ENCODE data around the gene MYO9A. TPM values are rescaled to one million over a fixed set of nuclear protein-coding genes. Genes with fewer than 3 reads are reported as not detected.
A peak's percentile ranks its signal among the peaks of the same experiment; 100 is the strongest.
"Not testable (repeated sequence)": the region's sequence is repeated elsewhere in the genome, so short reads cannot be mapped to it uniquely, and the experiment has no call there.

The MYO9A gene
- total and polyA plus RNA-seq, 3 experiments from 2014 or later, result 20.3 to 22.2 (median 22.0) TPM

- Histone ChIP-seq H3K27me3 (ENCODE audit: insufficient read depth, low read length, poor library complexity, severe bottlenecking) (no peaks in the 10 kb centered on the region), H3K9me3 (ENCODE audit: low read length) (no peaks in the 10 kb centered on the region), H3K27ac (ENCODE audit: low read depth, low read length) (no peak overlapping the region), H3K36me3 (ENCODE audit: insufficient read depth, low read length) (peaks cover 4% of the 10 kb centered on the region), H3K4me3 (ENCODE audit: low read length) (no peak overlapping the region), H3K4me1 (ENCODE audit: insufficient read depth, low read length) (no peaks in the 10 kb centered on the region)
- POLR2A ChIA-PET, result no interaction called here
- Mint-ChIP-seq H3K27ac (no peak overlapping the region), H3K4me3 (no peak overlapping the region), H3K27me3 (no peaks in the 10 kb centered on the region), H3K36me3 (peaks cover 5 to 70% (median 41%) of the 10 kb centered on the region in 3 donors), H3K4me1 (no peaks in the 10 kb centered on the region), H3K9me3 (no peaks in the 10 kb centered on the region)
- no peak for DNase-seq
- CTCF ChIA-PET, result no interaction called here
Measured at GRCh38 chr15:71888797-71889196, 229.2 kb downstream of the MYO9A start.

- H3K27me3 Mint-ChIP-seq, result no peaks in the 10 kb centered on the region
- peaks cover 4% of the 10 kb centered on the region for H3K36me3 ChIP-seq (ENCODE audit: insufficient read depth, low read length)
- ChIA-PET CTCF (no interaction called here), POLR2A (no interaction called here)
- DNase-seq, result no peak
- no peak overlapping the region for H3K27ac Mint-ChIP-seq
- no peaks in the 10 kb centered on the region for H3K9me3 ChIP-seq (ENCODE audit: low read length)
- H3K4me3 Mint-ChIP-seq, result no peak overlapping the region
- H3K9me3 Mint-ChIP-seq, result no peaks in the 10 kb centered on the region
- peaks cover 0 to 68% (median 30%) of the 10 kb centered on the region in 3 donors for H3K36me3 Mint-ChIP-seq
- H3K4me1 ChIP-seq (ENCODE audit: insufficient read depth, low read length), result no peaks in the 10 kb centered on the region
- no peaks in the 10 kb centered on the region for H3K4me1 Mint-ChIP-seq
- no peak overlapping the region for H3K27ac ChIP-seq (ENCODE audit: low read depth, low read length)
- H3K27me3 ChIP-seq (ENCODE audit: insufficient read depth, low read length, poor library complexity, severe bottlenecking), result no peaks in the 10 kb centered on the region
- no peak overlapping the region for H3K4me3 ChIP-seq (ENCODE audit: low read length)
Measured at GRCh38 chr15:71885390-71885789, 232.6 kb downstream of the MYO9A start.

DNA sequence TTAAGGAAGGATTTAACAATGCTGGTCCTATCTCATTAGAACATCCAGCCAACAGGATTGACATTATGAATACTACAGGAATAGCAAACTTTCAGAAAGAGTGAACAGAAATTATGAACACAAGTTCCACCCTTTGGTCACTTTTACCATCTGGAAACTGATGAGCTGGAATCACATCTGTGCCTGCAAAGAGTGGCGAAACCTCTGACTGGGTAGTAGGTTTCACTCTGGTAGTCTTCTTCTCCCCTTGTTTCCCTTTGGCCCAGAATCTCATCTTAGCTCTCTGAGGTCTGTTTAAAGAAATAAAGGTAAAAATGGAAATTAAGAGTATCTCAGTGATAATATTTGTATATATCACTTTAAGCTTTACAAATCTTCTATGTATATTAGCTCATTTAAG is 234.5 kb downstream of the MYO9A start:
- Histone ChIP-seq H3K36me3 (ENCODE audit: insufficient read depth, low read length) (peaks cover 12% of the 10 kb centered on the region), H3K4me1 (ENCODE audit: insufficient read depth, low read length) (no peaks in the 10 kb centered on the region), H3K27ac (ENCODE audit: low read depth, low read length) (no peak overlapping the region), H3K27me3 (ENCODE audit: insufficient read depth, low read length, poor library complexity, severe bottlenecking) (no peaks in the 10 kb centered on the region), H3K4me3 (ENCODE audit: low read length) (no peak overlapping the region), H3K9me3 (ENCODE audit: low read length) (no peaks in the 10 kb centered on the region)
- H3K36me3 Mint-ChIP-seq, result peaks cover 12 to 73% (median 31%) of the 10 kb centered on the region in 3 donors
- CTCF ChIA-PET, result no interaction called here
- no peak overlapping the region for H3K4me3 Mint-ChIP-seq
- no peaks in the 10 kb centered on the region for H3K4me1 Mint-ChIP-seq
- no peak overlapping the region for H3K27ac Mint-ChIP-seq
- DNase-seq, result no peak
- H3K9me3 Mint-ChIP-seq, result no peaks in the 10 kb centered on the region
- H3K27me3 Mint-ChIP-seq, result no peaks in the 10 kb centered on the region
- POLR2A ChIA-PET, result no interaction called here

DNA sequence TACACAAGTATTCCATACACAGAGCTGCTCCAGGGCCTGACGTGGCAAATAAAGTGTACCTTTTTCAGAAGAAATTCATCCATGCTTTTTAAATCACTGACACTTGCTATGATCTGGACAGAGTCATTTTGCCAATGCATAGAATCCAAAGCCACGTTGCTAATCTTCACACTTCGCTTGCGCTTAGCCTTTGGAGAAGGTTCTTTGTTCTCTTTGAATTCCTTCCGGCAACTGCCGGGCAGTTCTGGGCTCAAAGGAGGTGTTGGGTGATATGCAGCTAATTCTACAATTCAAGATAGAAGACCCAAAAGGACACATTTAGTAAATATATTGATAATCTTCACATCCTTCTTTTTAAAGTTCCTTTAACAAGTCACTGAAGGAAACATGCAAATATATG is 237.7 kb downstream of the MYO9A start:
- Histone ChIP-seq H3K36me3 (ENCODE audit: insufficient read depth, low read length) (peaks cover 8% of the 10 kb centered on the region), H3K27me3 (ENCODE audit: insufficient read depth, low read length, poor library complexity, severe bottlenecking) (no peaks in the 10 kb centered on the region), H3K4me3 (ENCODE audit: low read length) (no peak overlapping the region), H3K9me3 (ENCODE audit: low read length) (no peaks in the 10 kb centered on the region), H3K4me1 (ENCODE audit: insufficient read depth, low read length) (no peaks in the 10 kb centered on the region), H3K27ac (ENCODE audit: low read depth, low read length) (no peak overlapping the region)
- Mint-ChIP-seq H3K9me3 (no peaks in the 10 kb centered on the region), H3K36me3 (peaks cover 18 to 64% (median 28%) of the 10 kb centered on the region in 3 donors), H3K4me3 (no peak overlapping the region), H3K4me1 (no peaks in the 10 kb centered on the region), H3K27me3 (no peaks in the 10 kb centered on the region), H3K27ac (no peak overlapping the region)
- no peak for DNase-seq
- ChIA-PET CTCF (no interaction called here), POLR2A (interaction anchor here (0.6 kb wide), 1 partner anchor 131 kb away, joined by 6 read pairs; no protein-coding TSS in a partner anchor)

DNA sequence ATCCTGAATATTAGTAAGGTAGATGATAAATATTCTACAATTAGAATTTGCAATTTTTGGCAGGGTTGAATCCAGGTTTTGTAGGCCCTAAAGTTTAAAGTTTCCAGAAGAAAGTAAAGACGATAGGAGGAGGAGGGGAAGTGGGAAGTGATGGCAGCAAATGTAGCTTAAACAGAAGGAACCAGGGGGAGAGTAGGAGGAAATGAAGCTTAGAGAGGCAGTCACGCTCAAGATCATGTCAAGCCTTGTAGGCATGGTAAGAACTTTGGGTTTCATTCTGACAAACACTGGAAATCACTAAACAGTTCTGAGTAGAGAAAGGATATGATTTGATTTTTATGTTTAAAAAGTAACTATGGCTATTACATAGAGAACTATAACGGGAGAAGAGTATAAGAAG is 243.7 kb downstream of the MYO9A start:
- H3K4me3 ChIP-seq (ENCODE audit: low read length), result no peak overlapping the region
- Mint-ChIP-seq H3K36me3 (peaks cover 9 to 42% (median 22%) of the 10 kb centered on the region in 3 donors), H3K27ac (no peak overlapping the region), H3K27me3 (no peaks in the 10 kb centered on the region), H3K4me1 (no peaks in the 10 kb centered on the region), H3K4me3 (no peak overlapping the region), H3K9me3 (no peaks in the 10 kb centered on the region)
- no peaks in the 10 kb centered on the region for H3K9me3 ChIP-seq (ENCODE audit: low read length)
- POLR2A ChIA-PET, result no interaction called here
- peaks cover 2% of the 10 kb centered on the region for H3K36me3 ChIP-seq (ENCODE audit: insufficient read depth, low read length)
- CTCF ChIA-PET, result no interaction called here
- DNase-seq, result no peak
- no peaks in the 10 kb centered on the region for H3K27me3 ChIP-seq (ENCODE audit: insufficient read depth, low read length, poor library complexity, severe bottlenecking)
- H3K4me1 ChIP-seq (ENCODE audit: insufficient read depth, low read length), result no peaks in the 10 kb centered on the region
- H3K27ac ChIP-seq (ENCODE audit: low read depth, low read length), result no peak overlapping the region

- H3K27me3 Mint-ChIP-seq; DNase-seq; H3K4me3 ChIP-seq (ENCODE audit: low read length); H3K4me3 Mint-ChIP-seq; H3K27ac Mint-ChIP-seq; H3K4me1 Mint-ChIP-seq; CTCF ChIA-PET; H3K4me1 ChIP-seq (ENCODE audit: insufficient read depth, low read length); H3K27ac ChIP-seq (ENCODE audit: low read depth, low read length); H3K27me3 ChIP-seq (ENCODE audit: insufficient read depth, low read length, poor library complexity, severe bottlenecking); H3K9me3 ChIP-seq (ENCODE audit: low read length); H3K9me3 Mint-ChIP-seq; POLR2A ChIA-PET; H3K36me3 ChIP-seq (ENCODE audit: insufficient read depth, low read length): not testable (repeated sequence)
- H3K36me3 Mint-ChIP-seq, result peaks cover 26 to 62% (median 36%) of the 10 kb centered on the region in 3 donors
Measured at GRCh38 chr15:71858232-71858631, 259.7 kb downstream of the MYO9A start.

GRCh38 chr15:71853543-71853942 is 264.4 kb downstream of the MYO9A start:
- CTCF ChIA-PET, result no interaction called here
- peak overlapping the region in 1 of 8 donors; percentile 22 for H3K27ac Mint-ChIP-seq

DNA sequence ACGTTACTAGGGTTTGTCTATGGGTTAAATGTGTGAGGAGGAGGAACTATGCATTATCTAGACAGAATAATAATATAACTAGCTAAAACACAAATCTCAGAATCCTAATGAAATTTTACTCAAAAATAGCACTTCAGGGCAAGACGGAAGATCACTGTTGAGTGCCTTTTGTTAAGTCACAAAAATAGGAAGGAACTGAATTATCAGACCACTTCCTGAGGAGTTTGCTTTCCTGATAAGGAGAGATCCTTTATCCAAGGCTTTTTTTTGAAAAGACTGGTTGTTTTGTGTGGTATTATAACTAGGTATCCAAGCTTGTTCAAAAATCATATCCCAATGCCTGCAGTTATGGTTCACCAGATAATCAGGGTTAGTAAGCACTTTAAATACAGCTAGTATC is 273.0 kb downstream of the MYO9A start:
- H3K36me3 Mint-ChIP-seq, result peaks cover 26 to 67% (median 31%) of the 10 kb centered on the region in 3 donors
- H3K27me3 ChIP-seq (ENCODE audit: insufficient read depth, low read length, poor library complexity, severe bottlenecking), result no peaks in the 10 kb centered on the region
- ChIA-PET POLR2A (no interaction called here), CTCF (no interaction called here)
- H3K4me1 ChIP-seq (ENCODE audit: insufficient read depth, low read length), result no peaks in the 10 kb centered on the region
- H3K4me1 Mint-ChIP-seq, result no peaks in the 10 kb centered on the region
- no peaks in the 10 kb centered on the region for H3K9me3 ChIP-seq (ENCODE audit: low read length)
- no peak overlapping the region for H3K4me3 Mint-ChIP-seq
- H3K36me3 ChIP-seq (ENCODE audit: insufficient read depth, low read length), result peaks cover 2% of the 10 kb centered on the region
- H3K27ac Mint-ChIP-seq, result no peak overlapping the region
- H3K9me3 Mint-ChIP-seq, result no peaks in the 10 kb centered on the region
- H3K27me3 Mint-ChIP-seq, result no peaks in the 10 kb centered on the region
- DNase-seq, result no peak
- H3K27ac ChIP-seq (ENCODE audit: low read depth, low read length), result no peak overlapping the region
- no peak overlapping the region for H3K4me3 ChIP-seq (ENCODE audit: low read length)

More at GRCh38 chr15:71853543-71853942, 264.4 kb downstream of the MYO9A start:
- no peak for DNase-seq
- H3K27ac ChIP-seq (ENCODE audit: low read depth, low read length), result no peak overlapping the region
- H3K4me1 ChIP-seq (ENCODE audit: insufficient read depth, low read length), result no peaks in the 10 kb centered on the region
- Mint-ChIP-seq H3K36me3 (peaks cover 24 to 73% (median 27%) of the 10 kb centered on the region in 3 donors), H3K4me3 (no peak overlapping the region), H3K27me3 (no peaks in the 10 kb centered on the region), H3K4me1 (no peaks in the 10 kb centered on the region), H3K9me3 (no peaks in the 10 kb centered on the region)
- peaks cover 6% of the 10 kb centered on the region for H3K36me3 ChIP-seq (ENCODE audit: insufficient read depth, low read length)
- H3K4me3 ChIP-seq (ENCODE audit: low read length), result no peak overlapping the region
- POLR2A ChIA-PET, result no interaction called here
- no peaks in the 10 kb centered on the region for H3K27me3 ChIP-seq (ENCODE audit: insufficient read depth, low read length, poor library complexity, severe bottlenecking)
- H3K9me3 ChIP-seq (ENCODE audit: low read length), result no peaks in the 10 kb centered on the region

- Histone ChIP-seq H3K9me3 (ENCODE audit: low read length) (no peaks in the 10 kb centered on the region), H3K4me3 (ENCODE audit: low read length) (no peak overlapping the region), H3K27me3 (ENCODE audit: insufficient read depth, low read length, poor library complexity, severe bottlenecking) (no peaks in the 10 kb centered on the region), H3K36me3 (ENCODE audit: insufficient read depth, low read length) (no peaks in the 10 kb centered on the region), H3K4me1 (ENCODE audit: insufficient read depth, low read length) (peaks cover 8% of the 10 kb centered on the region), H3K27ac (ENCODE audit: low read depth, low read length) (no peak overlapping the region)
- no peak for DNase-seq
- Mint-ChIP-seq H3K4me1 (peaks cover 0 to 5% (median 0%) of the 10 kb centered on the region in 3 donors), H3K4me3 (no peak overlapping the region), H3K27ac (no peak overlapping the region), H3K36me3 (peaks cover 11 to 44% (median 13%) of the 10 kb centered on the region in 3 donors), H3K27me3 (no peaks in the 10 kb centered on the region), H3K9me3 (no peaks in the 10 kb centered on the region)
- POLR2A ChIA-PET, result no interaction called here
- CTCF ChIA-PET, result no interaction called here
Measured at GRCh38 chr15:71841563-71841962, 276.4 kb downstream of the MYO9A start.
